ENCODE data around the gene RGS8. TPM values are rescaled to one million over a fixed set of nuclear protein-coding genes. Genes with fewer than 3 reads are reported as not detected.

The RGS8 gene
- total and polyA plus RNA-seq, 2 donors from 2014 or later: not detected

GRCh38 chr1:182653986-182654385 lies 30.4 kb downstream of the RGS8 start:
- no peaks in the 10 kb centered on the region for H3K4me1 ChIP-seq (ENCODE audit: control insufficient read depth in 2 of 3, insufficient read depth in 2 of 3, low read depth in 1 of 3, low read length in 3 of 3)
- no peaks in the 10 kb centered on the region for H3K36me3 ChIP-seq (ENCODE audit: control insufficient read depth in 2 of 3, insufficient read depth in 3 of 3, low read length in 3 of 3)
- no peak overlapping the region for H3K9ac ChIP-seq (ENCODE audit: low read length in 3 of 3)
- no peak overlapping the region for H3K4me3 ChIP-seq (ENCODE audit: low read length in 3 of 3)
- no peaks in the 10 kb centered on the region for H3K9me3 ChIP-seq (ENCODE audit: control insufficient read depth in 2 of 3, insufficient read depth in 1 of 3, low read length in 3 of 3)
- DNase-seq: no peak
- TF ChIP-seq CTCF (IDR thresholded peaks at IDR 0.05; ENCODE audit: borderline replicate concordance, extremely low read depth, insufficient read depth): no peak
- no peak overlapping the region for H3K27ac ChIP-seq (ENCODE audit: low read depth in 2 of 2, low read length in 2 of 2)
- H3K27me3 ChIP-seq (ENCODE audit: control insufficient read depth, insufficient read depth, low read length): no peaks in the 10 kb centered on the region
- FAIRE-seq: no peak
- intact Hi-C loops (cut with DNase I): no loop called here

GRCh38 chr1:182652933-182653332 lies 31.5 kb downstream of the RGS8 start:
- no peak for DNase-seq
- intact Hi-C loops (cut with DNase I): no loop called here
- FAIRE-seq: no peak
- no peak overlapping the region for H3K27ac ChIP-seq (ENCODE audit: low read depth in 2 of 2, low read length in 2 of 2)
- no peaks in the 10 kb centered on the region for H3K36me3 ChIP-seq (ENCODE audit: control insufficient read depth in 2 of 3, insufficient read depth in 3 of 3, low read length in 3 of 3)
- H3K9ac ChIP-seq (ENCODE audit: low read length in 3 of 3): no peak overlapping the region
- no peak for TF ChIP-seq CTCF (IDR thresholded peaks at IDR 0.05; ENCODE audit: borderline replicate concordance, extremely low read depth, insufficient read depth)
- H3K27me3 ChIP-seq (ENCODE audit: control insufficient read depth, insufficient read depth, low read length): no peaks in the 10 kb centered on the region
- H3K4me3 ChIP-seq (ENCODE audit: low read length in 3 of 3): no peak overlapping the region
- H3K4me1 ChIP-seq (ENCODE audit: control insufficient read depth in 2 of 3, insufficient read depth in 2 of 3, low read depth in 1 of 3, low read length in 3 of 3): no peaks in the 10 kb centered on the region
- no peaks in the 10 kb centered on the region for H3K9me3 ChIP-seq (ENCODE audit: control insufficient read depth in 2 of 3, insufficient read depth in 1 of 3, low read length in 3 of 3)

DNA sequence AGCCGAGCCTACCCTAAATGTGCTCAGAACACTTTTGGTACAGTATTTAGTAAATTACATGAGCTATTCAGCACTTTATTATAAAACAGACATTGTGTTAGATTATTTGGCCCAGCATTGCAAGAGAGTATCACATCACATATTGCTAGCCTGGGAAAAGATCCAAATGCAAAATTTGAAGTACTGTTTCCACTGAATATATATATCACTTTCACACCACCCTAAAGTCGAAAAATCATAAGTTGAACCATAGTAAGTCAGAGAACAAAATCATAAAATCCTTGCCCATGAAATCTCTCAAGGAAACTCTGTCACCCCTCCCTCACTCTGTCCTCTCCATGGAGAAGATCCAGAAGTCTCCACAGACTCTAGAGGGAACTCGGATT lies 33.1 kb downstream of the RGS8 start:
- no peak overlapping the region for H3K27ac ChIP-seq (ENCODE audit: low read depth in 2 of 2, low read length in 2 of 2)
- intact Hi-C loops (cut with DNase I): no loop called here
- FAIRE-seq: no peak

More for the DNA sequence above, 33.1 kb downstream of the RGS8 start:
- Histone ChIP-seq H3K9me3 (ENCODE audit: control insufficient read depth in 2 of 3, insufficient read depth in 1 of 3, low read length in 3 of 3) (no peaks in the 10 kb centered on the region), H3K4me1 (ENCODE audit: control insufficient read depth in 2 of 3, insufficient read depth in 2 of 3, low read depth in 1 of 3, low read length in 3 of 3) (no peaks in the 10 kb centered on the region), H3K9ac (ENCODE audit: low read length in 3 of 3) (no peak overlapping the region), H3K4me3 (ENCODE audit: low read length in 3 of 3) (no peak overlapping the region), H3K27me3 (ENCODE audit: control insufficient read depth, insufficient read depth, low read length) (no peaks in the 10 kb centered on the region), H3K36me3 (ENCODE audit: control insufficient read depth in 2 of 3, insufficient read depth in 3 of 3, low read length in 3 of 3) (no peaks in the 10 kb centered on the region)
- no peak for TF ChIP-seq CTCF (IDR thresholded peaks at IDR 0.05; ENCODE audit: borderline replicate concordance, extremely low read depth, insufficient read depth)
- DNase-seq: no peak

All from kidney (tissue), 14 donors.